Activated T-cell treated with anti-CD3 and anti-CD28 coated beads for 1 hour (primary cell): ENCODE measurements around the gene KDM4E.
"Not testable (repeated sequence)": the region's sequence is repeated elsewhere in the genome, so short reads cannot be mapped to it uniquely, and the experiment has no call there.

Experiments
- DNase-seq: peaks from one replicate; pipeline ENCODE4 v3.0.0-alpha.2; 2020; ENCODE audit warnings: low read depth

The KDM4E gene

GRCh38 chr11:95024958-95025357 is at the start of gene KDM4E:
Gene KDM4E, plus strand, starts transcription at chr11:95025258. Its CDS starts 300 bp downstream, at chr11:95025558.
- DNase-seq, result no peak

- no peak for DNase-seq
Measured at GRCh38 chr11:94975599-94975998, 49.5 kb upstream of the KDM4E start.

- DNase-seq, result no peak
Measured at GRCh38 chr11:94987378-94987777, 37.7 kb upstream of the KDM4E start.

GRCh38 chr11:94988748-94989147 is 36.3 kb upstream of the KDM4E start:
- DNase-seq, result no peak

- no peak for DNase-seq
Measured at GRCh38 chr11:94993400-94993943, 31.6 kb upstream of the KDM4E start.

- no peak for DNase-seq
Measured at GRCh38 chr11:94997437-94997836, 27.6 kb upstream of the KDM4E start.

GRCh38 chr11:94998285-94998684 is 26.8 kb upstream of the KDM4E start:
- no peak for DNase-seq

- DNase-seq, result no peak
Measured at GRCh38 chr11:95003716-95004115, 21.3 kb upstream of the KDM4E start.

- no peak for DNase-seq
Measured at GRCh38 chr11:95005642-95006041, 19.4 kb upstream of the KDM4E start.

GRCh38 chr11:95011376-95011775 is 13.7 kb upstream of the KDM4E start:
- DNase-seq, result no peak

- DNase-seq, result no peak
Measured at GRCh38 chr11:95014184-95014821, 10.8 kb upstream of the KDM4E start.

GRCh38 chr11:95016139-95016538 is 8.9 kb upstream of the KDM4E start:
- no peak for DNase-seq

- not testable (repeated sequence) for DNase-seq
Measured at GRCh38 chr11:95021468-95021867, 3.6 kb upstream of the KDM4E start.

- DNase-seq, result not testable (repeated sequence)
Measured at GRCh38 chr11:95025594-95025993, 536 bp downstream of the KDM4E start.

GRCh38 chr11:95028357-95028756 is 3.3 kb downstream of the KDM4E start:
- DNase-seq, result no peak

- DNase-seq, result no peak
Measured at GRCh38 chr11:95033051-95033450, 8.0 kb downstream of the KDM4E start.

- DNase-seq, result no peak
Measured at GRCh38 chr11:95035316-95035715, 10.3 kb downstream of the KDM4E start.

- DNase-seq, result not testable (repeated sequence)
Measured at GRCh38 chr11:95037356-95038035, 12.4 kb downstream of the KDM4E start.

- DNase-seq, result no peak
Measured at GRCh38 chr11:95042239-95042638, 17.2 kb downstream of the KDM4E start.

GRCh38 chr11:95042906-95043305 is 17.8 kb downstream of the KDM4E start:
- DNase-seq, result no peak

- DNase-seq, result no peak
Measured at GRCh38 chr11:95044010-95044409, 19.0 kb downstream of the KDM4E start.

- DNase-seq, result no peak
Measured at GRCh38 chr11:95045812-95046211, 20.8 kb downstream of the KDM4E start.

GRCh38 chr11:95049122-95049521 is 24.1 kb downstream of the KDM4E start, which contains the start of gene KDM4F:
Gene KDM4F, plus strand, starts transcription at chr11:95049422.
- not testable (repeated sequence) for DNase-seq
